HL-60 (cell line): ENCODE results near the gene GALNT7.
"Not testable (repeated sequence)": the region's sequence is repeated elsewhere in the genome, so short reads cannot be mapped to it uniquely, and the experiment has no call there.

Experiments used
- DNase-seq, 2 experiments: peaks; one replicate each; pipeline ENCODE4 v3.0.0-alpha.2; 2010 to 2020; ENCODE audit warnings: low read depth in 1 of 2, low spot score in 1 of 2
- H3K27ac ChIP-seq: fragments of 250-450 bp; sonication (Bioruptor Pico); replicated peaks from 2 replicates; pipeline ENCODE4 v1.5.1; 2020; ENCODE audit warnings: mild to moderate bottlenecking, moderate library complexity
- H3K27me3 ChIP-seq: fragments of 250-450 bp; sonication (Bioruptor Pico); 2 replicates; pipeline ENCODE4 v1.5.1; 2021; ENCODE audit warnings: mild to moderate bottlenecking, moderate library complexity; ENCODE audit not compliant: insufficient read depth, poor library complexity, severe bottlenecking
- H3K4me3 ChIP-seq: replicated peaks from 2 replicates; pipeline ENCODE4 v1.5.1; 2011; ENCODE audit warnings: mild to moderate bottlenecking, control low read depth, low read length; ENCODE audit not compliant: insufficient read depth
- CTCF ChIP-seq: IDR thresholded peaks from one replicate; pipeline ENCODE4 v1.5.1; 2011; ENCODE audit warnings: low read length, control low read depth, inconsistent platforms; ENCODE audit not compliant: insufficient read depth
- GABPA ChIP-seq: IDR thresholded peaks from 2 replicates; pipeline ENCODE4 v1.6.1; 2012; ENCODE audit warnings: low read depth
- POLR2AphosphoS5 ChIP-seq: IDR thresholded peaks from 2 replicates; pipeline ENCODE4 v1.6.1; 2012; ENCODE audit warnings: low read depth
- REST ChIP-seq: IDR thresholded peaks from 2 replicates; pipeline ENCODE4 v1.6.1; 2012; ENCODE audit warnings: low read depth; ENCODE audit not compliant: insufficient replicate concordance
- SPI1 ChIP-seq: IDR thresholded peaks from 2 replicates; pipeline ENCODE4 v1.6.1; 2012; ENCODE audit warnings: low read depth, mild to moderate bottlenecking, borderline replicate concordance

GALNT7 gene

GRCh38 chr4:173182403-173182802 lies 13.8 kb downstream of the GALNT7 start:
- H3K27ac ChIP-seq, result no peak overlapping the region
- H3K4me3 ChIP-seq, result no peak overlapping the region
- TF ChIP-seq SPI1, result no peak
- TF ChIP-seq POLR2AphosphoS5, result no peak
- TF ChIP-seq GABPA, result no peak
- TF ChIP-seq CTCF, result no peak
- no peak for TF ChIP-seq REST
- H3K27me3 ChIP-seq, result no peaks in the 10 kb centered on the region
- DNase-seq, result no peak

GRCh38 chr4:173183659-173184247 lies 15.1 kb downstream of the GALNT7 start:
- not testable (repeated sequence) for DNase-seq, H3K27me3 ChIP-seq, H3K27ac ChIP-seq, H3K4me3 ChIP-seq

- DNase-seq, result no peak
- Histone ChIP-seq H3K4me3 (no peak overlapping the region), H3K27ac (no peak overlapping the region), H3K27me3 (no peaks in the 10 kb centered on the region)
- no peak for TF ChIP-seq GABPA
- no peak for TF ChIP-seq REST
- TF ChIP-seq CTCF, result no peak
- TF ChIP-seq POLR2AphosphoS5, result no peak
- TF ChIP-seq SPI1, result no peak
Measured at GRCh38 chr4:173185847-173186510, 17.4 kb downstream of the GALNT7 start.

GRCh38 chr4:173187732-173188131 lies 19.1 kb downstream of the GALNT7 start:
- DNase-seq, result no peak
- no peaks in the 10 kb centered on the region for H3K27me3 ChIP-seq
- TF ChIP-seq SPI1 (no peak), GABPA (no peak), CTCF (no peak), POLR2AphosphoS5 (no peak), REST (no peak)
- no peak overlapping the region for H3K27ac ChIP-seq
- no peak overlapping the region for H3K4me3 ChIP-seq
